Transverse colon (tissue), 4 donors: ENCODE measurements around the gene LDHA. TPM values are rescaled to one million over a fixed set of nuclear protein-coding genes. Genes with fewer than 3 reads are reported as not detected.

Experiments used
- DNase-seq: peaks from one replicate; pipeline ENCODE4 v3.0.0-alpha.2; 2019
- H3K27ac ChIP-seq, 4 donors: fragments of 200-600 bp; sonication (generic); 2 replicates each; pipeline ENCODE4 v1.5.1; 2016 to 2018; ENCODE audit warnings: inconsistent platforms in 4 of 4
- H3K27me3 ChIP-seq: fragments of 200-600 bp; sonication (generic); 2 replicates; pipeline ENCODE4 v1.5.1; 2017; ENCODE audit warnings: inconsistent platforms
- H3K36me3 ChIP-seq, 4 donors: fragments of 200-600 bp; sonication (generic); 2 replicates each; pipeline ENCODE4 v1.5.1; 2017 to 2019; ENCODE audit warnings: inconsistent platforms in 4 of 4
- H3K4me1 ChIP-seq, 4 donors: fragments of 200-600 bp; sonication (generic); 2 replicates each; pipeline ENCODE4 v1.5.1; 2017 to 2020; ENCODE audit warnings: inconsistent platforms in 4 of 4
- H3K4me3 ChIP-seq, 4 donors: fragments of 200-600 bp; sonication (generic); 1 replicate in 1 of 4; 2 replicates in 3 of 4; pipeline versions ENCODE4 v1.5.1 to v1.6.1; 2017 to 2019; ENCODE audit warnings: inconsistent platforms in 4 of 4
- H3K9me3 ChIP-seq, 2 donors: fragments of 200-600 bp; sonication (generic); 2 replicates each; pipeline ENCODE4 v1.5.1; 2017 to 2019; ENCODE audit warnings: inconsistent platforms in 2 of 2
- EP300 ChIP-seq: sonication (generic); formaldehyde crosslinking; IDR thresholded peaks from one replicate; pipeline ENCODE4 v1.6.1; 2017; ENCODE audit warnings: antibody characterized with exemption, low read depth
- POLR2A ChIP-seq: fragments of 450-650 bp; IDR thresholded peaks from one replicate; pipeline ENCODE4 v1.6.1; 2016; ENCODE audit warnings: antibody characterized with exemption, mild to moderate bottlenecking, moderate library complexity
- POLR2AphosphoS5 ChIP-seq, 3 donors: sonication (generic); formaldehyde crosslinking; IDR thresholded peaks; one replicate each; pipeline ENCODE4 v1.6.1; 2016; ENCODE audit warnings: antibody characterized with exemption in 3 of 3
- WGBS, 2 donors: methylation state at CpG; one replicate each; pipeline ENCODE4 v1.1.5; 2018; ENCODE audit warnings: low coverage in 1 of 2; 5-methylcytosine and 5-hydroxymethylcytosine counted together
- in situ Hi-C, 4 donors: fragments of 200-750 bp; cut with MboI; loops; one replicate each; pipeline versions ENCODE4 v1.15.0 to v1.15.1; 2017; ENCODE audit warnings: low sequenced_read_pairs in 3 of 4, low pct_ligation_motif_present in 1 of 4, low pct_unique_long_range_greater_than_20kb in 1 of 4
- intact Hi-C: fragments of 100-400 bp; cut with DNase I; formaldehyde crosslinking; loops from one replicate; pipeline ENCODE4 v1.15.1; 2023; ENCODE audit warnings: low total_unique reads
- small RNA-seq, 4 donors: library from RNA; depleted of rRNA; stranded (forward); fragments of <200 nt; gene quantifications; one replicate each; pipeline ENCODE3, GENCODE V24; 2016
- total RNA-seq, 4 donors: library from RNA; depleted of rRNA; stranded (reverse); fragments of >200 nt; gene quantifications; one replicate each; pipeline ENCODE4 v1.1.0, GENCODE V29; 2016
- TF ChIP-seq, protein P1 (sequence below), 5 experiments: fragments of 200-600 bp in 3 of 5; fragments of 450-650 bp in 2 of 5; sonication (generic) in 3 of 5; IDR thresholded peaks; 1 replicate in 2 of 5; 2 replicates in 3 of 5; pipeline ENCODE4 v1.5.1; 2016 to 2017; ENCODE audit warnings: antibody characterized with exemption in 5 of 5, inconsistent platforms in 3 of 5, mild to moderate bottlenecking in 2 of 5, moderate library complexity in 1 of 5

The LDHA gene
- total RNA-seq, 4 donors from 2014 or later, result 292 to 386 (median 318) TPM

DNA sequence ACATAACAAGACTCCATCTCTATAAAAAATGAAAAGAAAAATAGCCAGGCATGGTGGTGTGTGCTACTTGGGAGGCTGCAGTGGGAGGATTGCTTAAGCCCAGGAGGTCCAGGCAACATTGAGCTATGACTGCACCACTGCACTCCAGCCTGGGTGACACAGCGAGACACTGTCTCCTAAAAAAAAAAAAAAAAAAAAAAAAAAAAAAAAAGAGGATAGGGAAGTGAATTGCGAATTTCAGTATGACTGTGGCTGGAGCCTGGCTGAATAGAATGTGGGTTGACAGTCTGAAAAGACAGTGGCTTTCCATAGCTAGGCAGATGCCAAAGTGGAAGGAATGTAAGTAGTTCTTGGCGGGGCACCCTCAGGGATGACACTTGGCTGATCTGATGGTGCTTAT, 54.9 kb downstream of the LDHA start:
- 82 to 91% methylated on average over 2 to 3 of the region's 3 CpGs for WGBS, 2 donors
- no peaks in the 10 kb centered on the region for H3K9me3 ChIP-seq
- intact Hi-C loops (no loop called here), in situ Hi-C loops (no loop called here)
- no peak for TF ChIP-seq POLR2A
- DNase-seq, result no peak
- H3K27me3 ChIP-seq, result no peaks in the 10 kb centered on the region
- H3K27ac ChIP-seq, result no peak overlapping the region
- no peaks in the 10 kb centered on the region for H3K4me1 ChIP-seq
- no peak overlapping the region for H3K4me3 ChIP-seq
- H3K36me3 ChIP-seq, result no peaks in the 10 kb centered on the region

- no peaks in the 10 kb centered on the region for H3K36me3 ChIP-seq
- no peak for DNase-seq
- H3K27me3 ChIP-seq, result no peaks in the 10 kb centered on the region
- in situ Hi-C loops, result no loop called here
- no peak overlapping the region for H3K4me3 ChIP-seq
- H3K4me1 ChIP-seq, result no peaks in the 10 kb centered on the region
- TF ChIP-seq POLR2A (no peak), POLR2AphosphoS5 (IDR thresholded peaks at IDR 0.05) (no peak), EP300 (no peak)
- TF ChIP-seq, protein P1, sequence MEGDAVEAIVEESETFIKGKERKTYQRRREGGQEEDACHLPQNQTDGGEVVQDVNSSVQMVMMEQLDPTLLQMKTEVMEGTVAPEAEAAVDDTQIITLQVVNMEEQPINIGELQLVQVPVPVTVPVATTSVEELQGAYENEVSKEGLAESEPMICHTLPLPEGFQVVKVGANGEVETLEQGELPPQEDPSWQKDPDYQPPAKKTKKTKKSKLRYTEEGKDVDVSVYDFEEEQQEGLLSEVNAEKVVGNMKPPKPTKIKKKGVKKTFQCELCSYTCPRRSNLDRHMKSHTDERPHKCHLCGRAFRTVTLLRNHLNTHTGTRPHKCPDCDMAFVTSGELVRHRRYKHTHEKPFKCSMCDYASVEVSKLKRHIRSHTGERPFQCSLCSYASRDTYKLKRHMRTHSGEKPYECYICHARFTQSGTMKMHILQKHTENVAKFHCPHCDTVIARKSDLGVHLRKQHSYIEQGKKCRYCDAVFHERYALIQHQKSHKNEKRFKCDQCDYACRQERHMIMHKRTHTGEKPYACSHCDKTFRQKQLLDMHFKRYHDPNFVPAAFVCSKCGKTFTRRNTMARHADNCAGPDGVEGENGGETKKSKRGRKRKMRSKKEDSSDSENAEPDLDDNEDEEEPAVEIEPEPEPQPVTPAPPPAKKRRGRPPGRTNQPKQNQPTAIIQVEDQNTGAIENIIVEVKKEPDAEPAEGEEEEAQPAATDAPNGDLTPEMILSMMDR (IDR thresholded peaks at IDR 0.05), result no peak
- H3K9me3 ChIP-seq, result no peaks in the 10 kb centered on the region
- no peak overlapping the region for H3K27ac ChIP-seq
- intact Hi-C loops, result no loop called here
- 80% methylated on average over 2 of the region's 2 CpGs; no CpG with 5 or more reads in 1 of the 2 donors for whole genome bisulfite sequencing, 2 donors
Observed at GRCh38 chr11:18452927-18453326, 58.6 kb downstream of the LDHA start.

GRCh38 chr11:18455686-18456372, 61.5 kb downstream of the LDHA start, which contains the start of gene LDHAL6A:
LDHAL6A (plus strand) TSS chr11:18455856; CDS start chr11:18456681, 825 bp downstream.
- TF ChIP-seq, protein P1 (IDR thresholded peaks at IDR 0.05), result no peak
- TF ChIP-seq POLR2AphosphoS5 (IDR thresholded peaks at IDR 0.05) (no peak), EP300 (no peak), POLR2A (no peak)
- Histone ChIP-seq H3K27ac (no peak within 1 kb of the TSS), H3K9me3 (no peaks in the 10 kb centered on the region), H3K36me3 (no peaks in the 10 kb centered on the region), H3K27me3 (no peaks in the 10 kb centered on the region), H3K4me1 (no peaks in the 10 kb centered on the region), H3K4me3 (no peak within 1 kb of the TSS)
- in situ Hi-C loops (no loop called here), intact Hi-C loops (no loop called here)
- DNase-seq, result no peak
- WGBS, 2 donors, result 77 to 82% methylated on average over 11 to 47 of the region's 47 CpGs

DNA sequence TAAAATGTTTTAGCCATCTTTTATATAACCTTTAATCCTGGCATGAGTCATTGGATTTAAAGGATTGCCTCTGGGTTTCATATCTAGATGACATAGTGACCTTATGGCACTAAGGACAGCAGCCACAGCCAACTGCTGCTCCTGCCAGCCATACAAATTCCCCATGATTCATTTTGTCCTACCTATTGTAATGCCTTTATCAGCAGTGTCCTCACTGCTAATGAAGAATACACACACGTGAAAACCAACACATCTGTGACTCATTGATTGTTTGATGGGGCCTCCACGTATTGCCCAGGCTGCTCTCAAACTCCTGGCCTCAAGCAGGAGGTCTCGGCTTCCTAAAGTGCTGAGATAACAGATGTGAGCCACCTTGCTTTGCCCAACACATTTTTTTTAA, 63.1 kb downstream of the LDHA start:
- Histone ChIP-seq H3K27ac (no peak overlapping the region), H3K36me3 (no peaks in the 10 kb centered on the region), H3K9me3 (no peaks in the 10 kb centered on the region), H3K4me3 (no peak overlapping the region), H3K4me1 (no peaks in the 10 kb centered on the region), H3K27me3 (no peaks in the 10 kb centered on the region)
- intact Hi-C loops (no loop called here), in situ Hi-C loops (no loop called here)
- 42 to 59% methylated on average over 2 to 3 of the region's 3 CpGs for WGBS, 2 donors
- no peak for DNase-seq
- TF ChIP-seq POLR2AphosphoS5 (IDR thresholded peaks at IDR 0.05) (no peak), POLR2A (no peak), EP300 (no peak)
- TF ChIP-seq, protein P1 (IDR thresholded peaks at IDR 0.05), result no peak

Small RNA genes within 50 kb of the gene (small RNA-seq; reads per million reads assigned to genes)
- 0 to 0.55 (median 0.33) reads per million in 4 donors for gene MIR3159

Other genes with a start within 250 kb of the LDHA start
- gene MRGPRX4, start 221.7 kb upstream of the LDHA start, total RNA-seq, result not detected
- not detected for gene SAA4, start 157.8 kb upstream of the LDHA start, total RNA-seq
- gene SAA2, start 145.9 kb upstream of the LDHA start, total RNA-seq, result 1 to 10 TPM in 2 of 4 donors, not detected in 2; 1.1 to 4.4 TPM
- gene SAA1, start 128.3 kb upstream of the LDHA start, total RNA-seq, result 10 to 100 TPM in 2 of 4 donors, 1 to 10 TPM in 1, not detected in 1; 6.0 to 38.9 (median 17.1) TPM
- gene HPS5, start 72.4 kb upstream of the LDHA start, total RNA-seq, result 10 to 100 TPM in 3 of 4 donors, 1 to 10 TPM in 1; 3.0 to 18.9 (median 14.2) TPM
- 100 to 1,000 TPM in 1 of 4 donors, 10 to 100 TPM in 3; 46.6 to 147 (median 60.0) TPM for gene GTF2H1, start 72.0 kb upstream of the LDHA start, total RNA-seq
- not detected for gene LDHC, start 17.8 kb downstream of the LDHA start, total RNA-seq
- gene LDHAL6A, start 61.3 kb downstream of the LDHA start, total RNA-seq, result not detected
- 10 to 100 TPM; 32.2 to 95.8 (median 81.2) TPM for gene TSG101, start 132.4 kb downstream of the LDHA start, total RNA-seq
- 10 to 100 TPM; 11.2 to 40.3 (median 25.3) TPM for gene UEVLD, start 194.2 kb downstream of the LDHA start, total RNA-seq
- gene MISFA, start 205.2 kb downstream of the LDHA start, total RNA-seq, result 1 to 10 TPM in 1 of 4 donors, under 1 TPM in 1, not detected in 2; 0.40 to 2.0 TPM
- gene SPTY2D1, start 239.8 kb downstream of the LDHA start, total RNA-seq, result 10 to 100 TPM in 3 of 4 donors, 1 to 10 TPM in 1; 8.2 to 18.4 (median 16.4) TPM